GM04503 (cell line): ENCODE data around the gene IFITM10.

Source experiments
- DNase-seq: peaks from one replicate; pipeline ENCODE4 v3.0.0-alpha.2; 2012; ENCODE audit warnings: low read depth

Gene IFITM10

GRCh38 chr11:1737080-1737757 is 13.2 kb downstream of the IFITM10 start:
- no peak for DNase-seq

GRCh38 chr11:1736447-1736992 is 13.9 kb downstream of the IFITM10 start:
- no peak for DNase-seq

GRCh38 chr11:1735271-1735670 is 15.1 kb downstream of the IFITM10 start:
- no peak for DNase-seq

- no peak for DNase-seq
Measured at GRCh38 chr11:1734641-1735081, 15.7 kb downstream of the IFITM10 start.

GRCh38 chr11:1733716-1734640 is 16.4 kb downstream of the IFITM10 start:
- DNase-seq = no peak

- DNase-seq = no peak
Measured at GRCh38 chr11:1733009-1733715, 17.2 kb downstream of the IFITM10 start.

GRCh38 chr11:1732418-1733008 is 17.9 kb downstream of the IFITM10 start:
- no peak for DNase-seq

GRCh38 chr11:1731451-1732059 is 18.8 kb downstream of the IFITM10 start:
- no peak for DNase-seq

- DNase-seq = no peak
Measured at GRCh38 chr11:1730059-1730629, 20.3 kb downstream of the IFITM10 start.

GRCh38 chr11:1729692-1730011 is 20.7 kb downstream of the IFITM10 start:
- DNase-seq = no peak

- DNase-seq = no peak
Measured at GRCh38 chr11:1728931-1729691, 21.3 kb downstream of the IFITM10 start.

- no peak for DNase-seq
Measured at GRCh38 chr11:1728301-1728700, 22.1 kb downstream of the IFITM10 start.

GRCh38 chr11:1727861-1728260 is 22.5 kb downstream of the IFITM10 start:
- no peak for DNase-seq

- no peak for DNase-seq
Measured at GRCh38 chr11:1727096-1727690, 23.2 kb downstream of the IFITM10 start.

- no peak for DNase-seq
Measured at GRCh38 chr11:1719781-1720180, 30.6 kb downstream of the IFITM10 start.

- DNase-seq = no peak
Measured at GRCh38 chr11:1718326-1718725, 32.1 kb downstream of the IFITM10 start.

- DNase-seq = no peak
Measured at GRCh38 chr11:1717745-1718144, 32.6 kb downstream of the IFITM10 start.

- DNase-seq = no peak
Measured at GRCh38 chr11:1714908-1715885, 35.2 kb downstream of the IFITM10 start.

GRCh38 chr11:1708716-1709115 is 41.7 kb downstream of the IFITM10 start:
- DNase-seq = no peak
